HepG2 (cell line): ENCODE data around the gene NNAT. TPM values are rescaled to one million over a fixed set of nuclear protein-coding genes. Genes with fewer than 3 reads are reported as not detected.

ENCODE experiments used
- ATAC-seq: fragments of 200-7000 bp; cut with Tn5 transposase; 3 replicates; pipeline ENCODE4 v1.9.1; 2020; ENCODE audit warnings: mild to moderate bottlenecking, moderate library complexity
- Bru-seq: library from RNA; stranded (reverse); fragments of 400-500 nt; gene quantifications from one replicate; lab custom pipeline; 2021; lab: Mats Ljungman, UMichigan
- BruChase-seq, 2 experiments: library from RNA; stranded (reverse); fragments of 400-500 nt; gene quantifications; one replicate each; lab custom pipeline; 2021; lab: Mats Ljungman, UMichigan
- BruUV-seq: library from RNA; stranded (reverse); fragments of 400-500 nt; replicated peaks from 2 replicates; lab custom pipeline; 2021; lab: Mats Ljungman, UMichigan
- CTCF ChIA-PET: fragments of 300-600 bp; formaldehyde crosslinking; extraction: SDS; loops from one replicate; lab custom pipeline; 2021; ENCODE audit warnings: low total read pairs, inconsistent platforms, low intra/inter-chr PET ratio; lab: Yijun Ruan, JAX
- POLR2A ChIA-PET: fragments of 350-600 bp; sonication (Branson Sonifier 250); formaldehyde crosslinking; loops from one replicate; lab custom pipeline; 2020; ENCODE audit warnings: antibody characterized with exemption, inconsistent platforms; lab: Yijun Ruan, JAX
- DNase-seq: peaks from one replicate; pipeline ENCODE4 v3.0.0-alpha.2; 2015; ENCODE audit warnings: low spot score
- FAIRE-seq: peaks from 3 replicates; lab custom pipeline; 2011; peaks lifted over from hg19 to GRCh38; lab: Jason Lieb, UNC
- H2AFZ ChIP-seq: one replicate; pipeline ENCODE4 v1.6.1; 2011; ENCODE audit warnings: low read length, inconsistent platforms
- H3K27ac ChIP-seq: fragments of 300-600 bp; 3 replicates; pipeline ENCODE4 v1.8.0; 2011; ENCODE audit warnings: mixed run types, mild to moderate bottlenecking, mixed read lengths, low read length, inconsistent platforms; ENCODE audit not compliant: insufficient read depth; ENCODE audit errors: extremely low read length
- H3K27me3 ChIP-seq, 2 experiments: fragments of 200-600 bp in 1 of 2; 2 replicates in 1 of 2; 3 replicates in 1 of 2; pipeline versions ENCODE4 v1.6.0 to v1.8.0; 2011; ENCODE audit warnings: low read length in 2 of 2, mild to moderate bottlenecking in 2 of 2, moderate library complexity in 2 of 2, inconsistent platforms in 1 of 2; ENCODE audit not compliant: insufficient read depth in 2 of 2, control insufficient read depth in 1 of 2
- H3K36me3 ChIP-seq, 2 experiments: fragments of 200-600 bp in 1 of 2; replicated peaks in 1 of 2; 2 replicates in 1 of 2; 3 replicates in 1 of 2; pipeline versions ENCODE4 v1.5.1 to v1.8.0; 2011; ENCODE audit warnings: low read length in 2 of 2, inconsistent platforms in 1 of 2; ENCODE audit not compliant: insufficient read depth in 2 of 2, control insufficient read depth in 1 of 2
- H3K4me1 ChIP-seq: 2 replicates; pipeline ENCODE4 v1.5.1; 2012; ENCODE audit warnings: low read length, inconsistent platforms; ENCODE audit not compliant: insufficient read depth
- H3K4me2 ChIP-seq: 2 replicates; pipeline ENCODE4 v1.6.0; 2011; ENCODE audit warnings: low read depth, low read length, inconsistent platforms
- H3K4me3 ChIP-seq, 3 experiments: fragments of 200-600 bp in 1 of 3; sonication (generic), shearing (Covaris generic) in 1 of 3; replicated peaks in 1 of 3; 2 replicates each; pipeline ENCODE4 v1.5.1; 2011 to 2016; ENCODE audit warnings: low read length in 3 of 3, inconsistent platforms in 2 of 3, low read depth in 2 of 3, mild to moderate bottlenecking in 2 of 3, control low read depth in 1 of 3, mixed read lengths in 1 of 3; ENCODE audit not compliant: insufficient read depth in 1 of 3
- H3K79me2 ChIP-seq: one replicate; pipeline ENCODE4 v1.6.1; 2011; ENCODE audit warnings: low read length, inconsistent platforms; ENCODE audit not compliant: insufficient read depth
- H3K9ac ChIP-seq: 2 replicates; pipeline ENCODE4 v1.6.0; 2011; ENCODE audit warnings: mild to moderate bottlenecking, low read depth, low read length, inconsistent platforms; ENCODE audit not compliant: insufficient read depth
- H3K9me3 ChIP-seq: 2 replicates; pipeline ENCODE4 v1.5.1; 2012; ENCODE audit warnings: mild to moderate bottlenecking, low read length
- H4K20me1 ChIP-seq: 2 replicates; pipeline ENCODE4 v1.6.0; 2011; ENCODE audit warnings: inconsistent platforms, mild to moderate bottlenecking, low read length, moderate library complexity; ENCODE audit not compliant: insufficient read depth
- GZF1 ChIP-seq: sonication (generic); formaldehyde crosslinking; IDR thresholded peaks from 2 replicates; pipeline ENCODE4 v1.5.1; 2020; ENCODE audit warnings: mild to moderate bottlenecking, missing genetic modification reagents
- PHB2 ChIP-seq: fragments of 450-650 bp; IDR thresholded peaks from 2 replicates; pipeline ENCODE4 v1.6.1; 2018; ENCODE audit not compliant: partially characterized antibody
- ZNF674 ChIP-seq: sonication (generic); formaldehyde crosslinking; IDR thresholded peaks from 2 replicates; pipeline ENCODE4 v1.5.0; 2020; ENCODE audit warnings: low read depth, mild to moderate bottlenecking, missing genetic modification reagents
- ZZZ3 ChIP-seq: sonication (generic); formaldehyde crosslinking; IDR thresholded peaks from 2 replicates; pipeline ENCODE4 v1.4.0; 2020; ENCODE audit warnings: missing genetic modification reagents, mild to moderate bottlenecking, borderline replicate concordance
- WGBS: methylation state at CpG from one replicate; pipeline ENCODE4 v1.1.6; 2017; ENCODE audit warnings: low lambda C conversion rate; 5-methylcytosine and 5-hydroxymethylcytosine counted together
- in situ Hi-C: cut with HindIII; loops from 2 replicates; pipeline ENCODE4 v1.10.0; 2017; ENCODE audit warnings: low pct_unique_long_range_greater_than_20kb; ENCODE audit not compliant: extremely low pct_ligation_motif_present
- intact Hi-C: fragments of 100-400 bp; cut with micrococcal nuclease; formaldehyde crosslinking; loops from one replicate; pipeline ENCODE4 v1.10.0; 2022; ENCODE audit not compliant: unreplicated experiment
- long read RNA-seq, 2 experiments: library from RNA in 1 of 2; library from polyadenylated mRNA in 1 of 2; stranded (forward) in 1 of 2; unstranded in 1 of 2; transcript quantifications; one replicate each; pipeline ENCODE4 v2.0.0, GENCODE V29; 2019 to 2022
- polyA minus RNA-seq, 3 experiments: library from RNA; depleted of rRNA, polyadenylated mRNA; stranded (reverse); fragments of >200 nt; gene quantifications; 2 replicates each; pipeline ENCODE4 v1.2.3, GENCODE V29; 2011; ENCODE audit warnings: low replicate concordance in 1 of 3
- polyA plus RNA-seq, 8 experiments: library from polyadenylated mRNA; depleted of rRNA in 3 of 8; stranded (reverse) in 7 of 8; unstranded in 1 of 8; fragments of >200 nt; fragmentation: Illumina TruSeq in 4 of 8; extraction: Trizol in 4 of 8; gene quantifications; 2 replicates each; pipeline versions ENCODE4 v1.2.1 to v1.2.3, GENCODE V29; 2011 to 2016; ENCODE audit warnings: low read depth in 4 of 8, missing spikeins in 1 of 8, mixed read lengths in 1 of 8; ENCODE audit not compliant: insufficient read depth in 1 of 8
- total RNA-seq, 5 experiments: library from RNA; depleted of rRNA; stranded (reverse); fragments of >200 nt; fragmentation: Illumina TruSeq; extraction: Trizol; gene quantifications; 2 replicates each; pipeline ENCODE4 v1.2.3, GENCODE V29; 2016; ENCODE audit warnings: low read depth in 1 of 5
- TF ChIP-seq, protein P1 (sequence below): sonication (generic); formaldehyde crosslinking; IDR thresholded peaks from 2 replicates; pipeline ENCODE4 v1.4.0; 2020; ENCODE audit warnings: mild to moderate bottlenecking, missing genetic modification reagents
- TF ChIP-seq, protein P2 (sequence below): sonication (generic); formaldehyde crosslinking; conservative IDR thresholded peaks from 2 replicates; pipeline ENCODE4 v1.4.0; 2020; ENCODE audit warnings: mild to moderate bottlenecking, missing genetic modification reagents, moderate library complexity
- TF ChIP-seq, protein P3 (sequence below): sonication (generic); formaldehyde crosslinking; IDR thresholded peaks from 2 replicates; pipeline ENCODE4 v1.4.0; 2020; ENCODE audit warnings: missing genetic modification reagents
- TF ChIP-seq, protein P4 (sequence below): sonication (generic); formaldehyde crosslinking; IDR thresholded peaks from 2 replicates; pipeline ENCODE4 v1.5.0; 2020; ENCODE audit warnings: mild to moderate bottlenecking, missing genetic modification reagents, borderline replicate concordance

The NNAT gene, protein sequence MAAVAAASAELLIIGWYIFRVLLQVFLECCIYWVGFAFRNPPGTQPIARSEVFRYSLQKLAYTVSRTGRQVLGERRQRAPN
- total RNA-seq (2016; rRNA removed; fragmentation: Illumina TruSeq; extraction: Trizol) (not detected in 2 replicates), polyA plus RNA-seq (2011; rRNA removed) (not detected in 2 replicates), polyA minus RNA-seq (2011; rRNA and poly(A)+ RNA removed; ENCODE audit: low replicate concordance) (not detected in 2 replicates), Bru-seq, nascent RNA (percentile 16 among the genes with signal in this experiment), BruChase-seq, experiment 1, labeled RNA remaining after a 6-hour chase (not detected), BruChase-seq, experiment 2, labeled RNA remaining after a 2-hour chase (not detected)
- not detected in 2 replicates for total RNA-seq (2016; cell fraction: cytosol; rRNA removed; fragmentation: Illumina TruSeq; extraction: Trizol; ENCODE audit: low read depth)
- total RNA-seq (2016; cell fraction: insoluble cytoplasmic fraction; rRNA removed; fragmentation: Illumina TruSeq; extraction: Trizol): not detected in 2 replicates
- total RNA-seq (2016; cell fraction: membrane; rRNA removed; fragmentation: Illumina TruSeq; extraction: Trizol): not detected in 2 replicates
- not detected in 2 replicates for total RNA-seq (2016; cell fraction: nucleus; rRNA removed; fragmentation: Illumina TruSeq; extraction: Trizol)
- polyA plus RNA-seq (2011; cell fraction: cytosol; rRNA removed): not detected in 2 replicates
- not detected in 2 replicates for polyA plus RNA-seq (2011; cell fraction: nucleus; rRNA removed)
- 1.4 and 1.6 TPM in 2 replicates for polyA plus RNA-seq (2012)
- not detected in 2 replicates for polyA plus RNA-seq (2016; cell fraction: cytosol; fragmentation: Illumina TruSeq; extraction: Trizol; ENCODE audit: low read depth)
- polyA plus RNA-seq (2016; cell fraction: insoluble cytoplasmic fraction; fragmentation: Illumina TruSeq; extraction: Trizol; ENCODE audit: low read depth): not detected in 2 replicates
- polyA plus RNA-seq (2016; cell fraction: membrane; fragmentation: Illumina TruSeq; extraction: Trizol; ENCODE audit: low read depth): not detected in 2 replicates
- not detected in 2 replicates for polyA plus RNA-seq (2016; cell fraction: nucleus; fragmentation: Illumina TruSeq; extraction: Trizol; ENCODE audit: insufficient read depth, low read depth)
- not detected in 2 replicates for polyA minus RNA-seq (2011; cell fraction: cytosol; rRNA and poly(A)+ RNA removed)
- polyA minus RNA-seq (2011; cell fraction: nucleus; rRNA and poly(A)+ RNA removed): not detected in 2 replicates
- long read RNA-seq, experiment 1: 0 reads
- long read RNA-seq, experiment 2: 0 reads

DNA sequence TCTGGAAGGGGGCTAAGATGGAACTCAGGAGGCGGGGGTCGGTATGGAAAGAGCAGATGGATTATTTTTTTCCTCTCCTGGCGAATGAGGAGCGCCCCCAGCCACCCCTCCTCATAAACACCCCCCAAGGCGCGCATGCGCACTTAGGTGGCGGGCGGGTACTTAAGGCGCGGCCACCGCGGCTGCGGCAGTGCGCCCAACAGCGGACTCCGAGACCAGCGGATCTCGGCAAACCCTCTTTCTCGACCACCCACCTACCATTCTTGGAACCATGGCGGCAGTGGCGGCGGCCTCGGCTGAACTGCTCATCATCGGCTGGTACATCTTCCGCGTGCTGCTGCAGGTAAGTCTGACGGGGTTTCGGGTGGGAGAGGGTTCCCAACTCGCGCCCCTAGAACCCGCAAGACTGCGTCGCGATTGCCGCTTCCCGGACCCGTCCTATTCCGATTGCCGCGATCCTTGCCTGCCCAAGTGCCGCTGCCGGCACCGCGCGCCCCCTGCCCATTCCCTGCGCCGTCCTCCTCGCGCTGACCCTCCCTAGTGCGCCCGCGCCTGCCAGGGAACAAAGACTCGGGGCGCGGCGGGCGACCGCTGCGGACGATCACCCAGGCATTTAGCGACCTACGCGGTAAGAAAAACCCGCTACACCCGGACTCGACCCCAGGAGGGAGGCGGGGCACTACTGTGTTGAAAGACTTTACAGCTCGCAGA is at the start of gene NNAT:
Gene NNAT, plus strand, starts transcription at position 190 of the 711 bp plus-strand sequence. Its CDS starts 82 bp downstream, at position 272.
- DNase-seq (no peak), ATAC-seq (no peak), FAIRE-seq (no peak)
- CTCF ChIA-PET: no interaction called here
- Histone ChIP-seq H2AFZ (no peak within 1 kb of the TSS), H3K27me3 (no peaks in the 10 kb centered on the region), H3K27ac (no peak within 1 kb of the TSS), H3K4me2 (no peak within 1 kb of the TSS), H3K79me2 (peaks cover 82% of the 10 kb centered on the region), H4K20me1 (peaks cover 47% of the 10 kb centered on the region), H3K4me3 (no peak within 1 kb of the TSS), H3K9ac (no peak within 1 kb of the TSS), H3K9me3 (no peaks in the 10 kb centered on the region), H3K4me1 (peaks cover 61% of the 10 kb centered on the region), H3K36me3 (peaks cover 11 to 32% of the 10 kb centered on the region in 2 experiments)
- POLR2A ChIA-PET: no interaction called here
- in situ Hi-C loops (no loop called here), intact Hi-C loops (no loop called here)
- no TSS peak for BruUV-seq
- 97% methylated on average over 69 of the region's 69 CpGs for WGBS
- TF ChIP-seq, protein P1, sequence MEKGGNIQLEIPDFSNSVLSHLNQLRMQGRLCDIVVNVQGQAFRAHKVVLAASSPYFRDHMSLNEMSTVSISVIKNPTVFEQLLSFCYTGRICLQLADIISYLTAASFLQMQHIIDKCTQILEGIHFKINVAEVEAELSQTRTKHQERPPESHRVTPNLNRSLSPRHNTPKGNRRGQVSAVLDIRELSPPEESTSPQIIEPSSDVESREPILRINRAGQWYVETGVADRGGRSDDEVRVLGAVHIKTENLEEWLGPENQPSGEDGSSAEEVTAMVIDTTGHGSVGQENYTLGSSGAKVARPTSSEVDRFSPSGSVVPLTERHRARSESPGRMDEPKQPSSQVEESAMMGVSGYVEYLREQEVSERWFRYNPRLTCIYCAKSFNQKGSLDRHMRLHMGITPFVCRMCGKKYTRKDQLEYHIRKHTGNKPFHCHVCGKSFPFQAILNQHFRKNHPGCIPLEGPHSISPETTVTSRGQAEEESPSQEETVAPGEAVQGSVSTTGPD (CRISPR knock-in tag): no peak
- TF ChIP-seq ZZZ3 (CRISPR knock-in tag) (0 out of 2 replicates have a peak, but pooled peaks have one; percentile 36), ZNF674 (CRISPR knock-in tag) (no peak), PHB2 (no peak), GZF1 (no peak)
- TF ChIP-seq, protein P2, sequence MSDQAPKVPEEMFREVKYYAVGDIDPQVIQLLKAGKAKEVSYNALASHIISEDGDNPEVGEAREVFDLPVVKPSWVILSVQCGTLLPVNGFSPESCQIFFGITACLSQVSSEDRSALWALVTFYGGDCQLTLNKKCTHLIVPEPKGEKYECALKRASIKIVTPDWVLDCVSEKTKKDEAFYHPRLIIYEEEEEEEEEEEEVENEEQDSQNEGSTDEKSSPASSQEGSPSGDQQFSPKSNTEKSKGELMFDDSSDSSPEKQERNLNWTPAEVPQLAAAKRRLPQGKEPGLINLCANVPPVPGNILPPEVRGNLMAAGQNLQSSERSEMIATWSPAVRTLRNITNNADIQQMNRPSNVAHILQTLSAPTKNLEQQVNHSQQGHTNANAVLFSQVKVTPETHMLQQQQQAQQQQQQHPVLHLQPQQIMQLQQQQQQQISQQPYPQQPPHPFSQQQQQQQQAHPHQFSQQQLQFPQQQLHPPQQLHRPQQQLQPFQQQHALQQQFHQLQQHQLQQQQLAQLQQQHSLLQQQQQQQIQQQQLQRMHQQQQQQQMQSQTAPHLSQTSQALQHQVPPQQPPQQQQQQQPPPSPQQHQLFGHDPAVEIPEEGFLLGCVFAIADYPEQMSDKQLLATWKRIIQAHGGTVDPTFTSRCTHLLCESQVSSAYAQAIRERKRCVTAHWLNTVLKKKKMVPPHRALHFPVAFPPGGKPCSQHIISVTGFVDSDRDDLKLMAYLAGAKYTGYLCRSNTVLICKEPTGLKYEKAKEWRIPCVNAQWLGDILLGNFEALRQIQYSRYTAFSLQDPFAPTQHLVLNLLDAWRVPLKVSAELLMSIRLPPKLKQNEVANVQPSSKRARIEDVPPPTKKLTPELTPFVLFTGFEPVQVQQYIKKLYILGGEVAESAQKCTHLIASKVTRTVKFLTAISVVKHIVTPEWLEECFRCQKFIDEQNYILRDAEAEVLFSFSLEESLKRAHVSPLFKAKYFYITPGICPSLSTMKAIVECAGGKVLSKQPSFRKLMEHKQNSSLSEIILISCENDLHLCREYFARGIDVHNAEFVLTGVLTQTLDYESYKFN (CRISPR knock-in tag): no peak
- TF ChIP-seq, protein P3, sequence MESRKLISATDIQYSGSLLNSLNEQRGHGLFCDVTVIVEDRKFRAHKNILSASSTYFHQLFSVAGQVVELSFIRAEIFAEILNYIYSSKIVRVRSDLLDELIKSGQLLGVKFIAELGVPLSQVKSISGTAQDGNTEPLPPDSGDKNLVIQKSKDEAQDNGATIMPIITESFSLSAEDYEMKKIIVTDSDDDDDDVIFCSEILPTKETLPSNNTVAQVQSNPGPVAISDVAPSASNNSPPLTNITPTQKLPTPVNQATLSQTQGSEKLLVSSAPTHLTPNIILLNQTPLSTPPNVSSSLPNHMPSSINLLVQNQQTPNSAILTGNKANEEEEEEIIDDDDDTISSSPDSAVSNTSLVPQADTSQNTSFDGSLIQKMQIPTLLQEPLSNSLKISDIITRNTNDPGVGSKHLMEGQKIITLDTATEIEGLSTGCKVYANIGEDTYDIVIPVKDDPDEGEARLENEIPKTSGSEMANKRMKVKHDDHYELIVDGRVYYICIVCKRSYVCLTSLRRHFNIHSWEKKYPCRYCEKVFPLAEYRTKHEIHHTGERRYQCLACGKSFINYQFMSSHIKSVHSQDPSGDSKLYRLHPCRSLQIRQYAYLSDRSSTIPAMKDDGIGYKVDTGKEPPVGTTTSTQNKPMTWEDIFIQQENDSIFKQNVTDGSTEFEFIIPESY: peak; percentile 77
- TF ChIP-seq, protein P4, sequence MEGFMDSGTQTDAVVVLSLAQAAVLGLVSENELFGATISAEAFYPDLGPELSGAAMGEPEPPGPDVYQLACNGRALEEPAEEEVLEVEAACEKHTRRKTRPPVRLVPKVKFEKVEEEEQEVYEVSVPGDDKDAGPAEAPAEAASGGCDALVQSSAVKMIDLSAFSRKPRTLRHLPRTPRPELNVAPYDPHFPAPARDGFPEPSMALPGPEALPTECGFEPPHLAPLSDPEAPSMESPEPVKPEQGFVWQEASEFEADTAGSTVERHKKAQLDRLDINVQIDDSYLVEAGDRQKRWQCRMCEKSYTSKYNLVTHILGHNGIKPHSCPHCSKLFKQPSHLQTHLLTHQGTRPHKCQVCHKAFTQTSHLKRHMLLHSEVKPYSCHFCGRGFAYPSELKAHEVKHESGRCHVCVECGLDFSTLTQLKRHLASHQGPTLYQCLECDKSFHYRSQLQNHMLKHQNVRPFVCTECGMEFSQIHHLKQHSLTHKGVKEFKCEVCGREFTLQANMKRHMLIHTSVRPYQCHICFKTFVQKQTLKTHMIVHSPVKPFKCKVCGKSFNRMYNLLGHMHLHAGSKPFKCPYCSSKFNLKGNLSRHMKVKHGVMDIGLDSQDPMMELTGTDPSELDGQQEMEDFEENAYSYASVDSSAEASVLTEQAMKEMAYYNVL: no peak
